Kidney capillary endothelial cell (primary cell): Measurements from ENCODE around the gene ANKRD1.
A peak's percentile ranks its signal among the peaks of the same experiment; 100 is the strongest.
"Not testable (repeated sequence)": the region's sequence is repeated elsewhere in the genome, so short reads cannot be mapped to it uniquely, and the experiment has no call there.

Source experiments
- DNase-seq: peaks from one replicate; pipeline ENCODE4 v3.0.0-alpha.2; 2018; ENCODE audit warnings: low spot score

ANKRD1 gene

GRCh38 chr10:90912174-90912573 is 8.7 kb downstream of the ANKRD1 start:
- no peak for DNase-seq

GRCh38 chr10:90911133-90912051 is 9.5 kb downstream of the ANKRD1 start:
- DNase-seq: peak; percentile 77

GRCh38 chr10:90906596-90906995 is 14.3 kb downstream of the ANKRD1 start:
- no peak for DNase-seq

GRCh38 chr10:90905925-90906324 is 15.0 kb downstream of the ANKRD1 start:
- DNase-seq: no peak

- DNase-seq: not testable (repeated sequence)
Measured at GRCh38 chr10:90896916-90897315, 24.0 kb downstream of the ANKRD1 start.

- no peak for DNase-seq
Measured at GRCh38 chr10:90893190-90893589, 27.7 kb downstream of the ANKRD1 start.

GRCh38 chr10:90890347-90890746 is 30.5 kb downstream of the ANKRD1 start:
- DNase-seq: no peak

GRCh38 chr10:90889636-90890035 is 31.3 kb downstream of the ANKRD1 start:
- no peak for DNase-seq

- DNase-seq: no peak
Measured at GRCh38 chr10:90888387-90888786, 32.5 kb downstream of the ANKRD1 start.

GRCh38 chr10:90887555-90887954 is 33.3 kb downstream of the ANKRD1 start:
- no peak for DNase-seq

- DNase-seq: no peak
Measured at GRCh38 chr10:90885176-90885575, 35.7 kb downstream of the ANKRD1 start.

GRCh38 chr10:90884431-90884830 is 36.5 kb downstream of the ANKRD1 start:
- DNase-seq: no peak

GRCh38 chr10:90880059-90880719 is 40.7 kb downstream of the ANKRD1 start:
- peak; percentile 56 for DNase-seq

GRCh38 chr10:90879062-90879461 is 41.8 kb downstream of the ANKRD1 start:
- no peak for DNase-seq

- peak; percentile 25 for DNase-seq
Measured at GRCh38 chr10:90872648-90873020, 48.3 kb downstream of the ANKRD1 start.

- peak; percentile 82 for DNase-seq
Measured at GRCh38 chr10:90871766-90872647, 48.9 kb downstream of the ANKRD1 start, which contains the start of gene RPP30. TSS of gene RPP30 (plus strand) at chr10:90871974. CDS start at chr10:90871987, 13 bp downstream.

GRCh38 chr10:90871279-90871765 is 49.6 kb downstream of the ANKRD1 start:
- DNase-seq: peak; percentile 82

GRCh38 chr10:90866050-90866598 is 54.8 kb downstream of the ANKRD1 start:
- no peak for DNase-seq

- DNase-seq: no peak
Measured at GRCh38 chr10:90865401-90865800, 55.5 kb downstream of the ANKRD1 start.

GRCh38 chr10:90862908-90863514 is 57.9 kb downstream of the ANKRD1 start:
- DNase-seq: peak; percentile 34
